VCaP (cell line): ENCODE measurements around the gene FPGS.

Experiments used
- H3K27ac ChIP-seq: fragments of 450-650 bp; 2 replicates; pipeline ENCODE4 v1.5.1; 2017
- CTCF ChIP-seq: fragments of 450-650 bp; conservative IDR thresholded peaks from 2 replicates; pipeline ENCODE4 v1.5.1; 2017; ENCODE audit warnings: mild to moderate bottlenecking, moderate library complexity

The FPGS gene

GRCh38 chr9:127816362-127816725 is 13.7 kb downstream of the FPGS start:
- H3K27ac ChIP-seq = no peak overlapping the region
- no peak for TF ChIP-seq CTCF

GRCh38 chr9:127816728-127817127 is 14.0 kb downstream of the FPGS start:
- no peak for TF ChIP-seq CTCF
- H3K27ac ChIP-seq = no peak overlapping the region

- TF ChIP-seq CTCF = no peak
- no peak overlapping the region for H3K27ac ChIP-seq
Observed at GRCh38 chr9:127817881-127818434, 15.3 kb downstream of the FPGS start.

GRCh38 chr9:127818574-127818973 is 15.9 kb downstream of the FPGS start:
- no peak overlapping the region for H3K27ac ChIP-seq
- TF ChIP-seq CTCF = no peak

- H3K27ac ChIP-seq = peak overlapping the region; percentile 9; the same call in 1 of the 2 replicates
- TF ChIP-seq CTCF = no peak
Observed at GRCh38 chr9:127822108-127822507, 19.4 kb downstream of the FPGS start.

GRCh38 chr9:127825319-127826051 is 22.8 kb downstream of the FPGS start:
- TF ChIP-seq CTCF = peak; percentile 27
- no peak overlapping the region for H3K27ac ChIP-seq

- TF ChIP-seq CTCF = no peak
- no peak overlapping the region for H3K27ac ChIP-seq
Observed at GRCh38 chr9:127826253-127826913, 23.7 kb downstream of the FPGS start.
